ENCODE measurements around the gene STIP1. TPM values are rescaled to one million over a fixed set of nuclear protein-coding genes. Genes with fewer than 3 reads are reported as not detected.

The STIP1 gene
- total RNA-seq, 1 experiment from 2014 or later: 338 TPM

DNA sequence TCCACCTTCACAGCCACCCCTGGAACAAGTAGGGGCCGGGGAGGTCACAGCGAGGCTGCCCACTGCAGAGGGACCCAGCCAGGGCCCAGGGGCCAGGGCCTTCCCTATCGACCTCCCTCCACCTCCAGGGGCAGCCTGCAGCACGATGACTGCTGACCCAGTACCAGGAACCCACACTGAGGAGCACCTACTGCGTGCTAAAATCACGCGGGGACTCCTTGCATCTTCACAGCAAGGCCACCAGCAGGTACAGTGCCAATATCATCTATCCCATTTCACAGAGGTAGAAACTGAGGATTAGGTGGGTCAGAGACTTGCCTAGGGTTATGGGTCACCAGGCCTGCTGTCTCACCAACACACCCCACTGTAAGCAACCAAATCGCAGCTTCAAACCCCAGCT lies 34.6 kb upstream of the STIP1 start:
- Histone ChIP-seq H4K91ac (ENCODE audit: insufficient read length, low read depth, low read length) (no peak overlapping the region), H3K27ac (ENCODE audit: insufficient read length, low read depth, low read length) (no peak overlapping the region), H2BK15ac (ENCODE audit: low read depth, low read length) (no peak overlapping the region), H3K9ac (ENCODE audit: extremely low read depth, insufficient read length, low read length) (no peak overlapping the region), H4K20me1 (ENCODE audit: control insufficient read depth, insufficient read depth, insufficient read length) (peaks cover 2% of the 10 kb centered on the region), H2BK5ac (ENCODE audit: insufficient read length, low read length) (no peak overlapping the region), H3K56ac (ENCODE audit: insufficient read length, low read depth, low read length) (no peak overlapping the region), H2AK5ac (ENCODE audit: insufficient read length, low read length) (no peak overlapping the region), H2BK12ac (ENCODE audit: insufficient read length, low read depth, low read length) (no peak overlapping the region), H3T11ph (ENCODE audit: low read length) (no peak overlapping the region), H3K79me1 (ENCODE audit: insufficient read depth, low read depth, low read length, poor library complexity, severe bottlenecking) (no peaks in the 10 kb centered on the region), H3K4ac (ENCODE audit: low read depth, low read length) (no peak overlapping the region), H3K4me2 (ENCODE audit: insufficient read depth, insufficient read length, low read length) (no peak overlapping the region), H2BK20ac (ENCODE audit: low read depth, low read length, poor library complexity, severe bottlenecking) (no peak overlapping the region), H4K8ac (replicated peaks; ENCODE audit: insufficient read length, low read depth, low read length) (no peak overlapping the region), H3K4me1 (ENCODE audit: insufficient read depth, low read length) (peaks cover 2% of the 10 kb centered on the region), H3K27me3 (ENCODE audit: insufficient read depth, low read length) (no peaks in the 10 kb centered on the region), H2AFZ (ENCODE audit: low read length) (no peak overlapping the region), H3K79me2 (ENCODE audit: insufficient read depth, low read length) (no peaks in the 10 kb centered on the region), H2BK120ac (ENCODE audit: low read depth, low read length, poor library complexity, severe bottlenecking) (no peak overlapping the region), H3K23ac (ENCODE audit: insufficient read length, low read depth, low read length) (no peak overlapping the region), H3K23me2 (ENCODE audit: insufficient read length, low read depth, low read length, poor library complexity, severe bottlenecking) (no peaks in the 10 kb centered on the region), H3K9me3 (ENCODE audit: control insufficient read depth, low read depth, low read length) (no peaks in the 10 kb centered on the region), H3K18ac (ENCODE audit: insufficient read length, low read depth, low read length) (no peak overlapping the region), H4K5ac (ENCODE audit: insufficient read length, low read depth, low read length) (no peak overlapping the region), H3K14ac (ENCODE audit: insufficient read depth, low read length) (no peak overlapping the region; the same call in 1 of the 2 replicates)
- H3K9me3 Mint-ChIP-seq: no peaks in the 10 kb centered on the region
- no peak for DNase-seq
- peaks cover 19 to 27% of the 10 kb centered on the region in 2 experiments for H3K4me1 Mint-ChIP-seq
- TF ChIP-seq, protein P1, sequence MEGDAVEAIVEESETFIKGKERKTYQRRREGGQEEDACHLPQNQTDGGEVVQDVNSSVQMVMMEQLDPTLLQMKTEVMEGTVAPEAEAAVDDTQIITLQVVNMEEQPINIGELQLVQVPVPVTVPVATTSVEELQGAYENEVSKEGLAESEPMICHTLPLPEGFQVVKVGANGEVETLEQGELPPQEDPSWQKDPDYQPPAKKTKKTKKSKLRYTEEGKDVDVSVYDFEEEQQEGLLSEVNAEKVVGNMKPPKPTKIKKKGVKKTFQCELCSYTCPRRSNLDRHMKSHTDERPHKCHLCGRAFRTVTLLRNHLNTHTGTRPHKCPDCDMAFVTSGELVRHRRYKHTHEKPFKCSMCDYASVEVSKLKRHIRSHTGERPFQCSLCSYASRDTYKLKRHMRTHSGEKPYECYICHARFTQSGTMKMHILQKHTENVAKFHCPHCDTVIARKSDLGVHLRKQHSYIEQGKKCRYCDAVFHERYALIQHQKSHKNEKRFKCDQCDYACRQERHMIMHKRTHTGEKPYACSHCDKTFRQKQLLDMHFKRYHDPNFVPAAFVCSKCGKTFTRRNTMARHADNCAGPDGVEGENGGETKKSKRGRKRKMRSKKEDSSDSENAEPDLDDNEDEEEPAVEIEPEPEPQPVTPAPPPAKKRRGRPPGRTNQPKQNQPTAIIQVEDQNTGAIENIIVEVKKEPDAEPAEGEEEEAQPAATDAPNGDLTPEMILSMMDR (conservative IDR thresholded peaks at IDR 0.05): no peak
- peaks cover 2% of the 10 kb centered on the region; the same call in 1 of the 2 replicates for H3K27me3 Mint-ChIP-seq (ENCODE audit: low read depth)
- no peaks in the 10 kb centered on the region for H3K36me3 Mint-ChIP-seq (ENCODE audit: insufficient read depth in 1 of 3, low read depth in 3 of 3)
- no peak overlapping the region for H3K27ac Mint-ChIP-seq
- no CpG with 5 or more reads among the region's 8 CpGs for WGBS (ENCODE audit: extremely low coverage, insufficient read length, low lambda C conversion rate)
- H3K4me3 Mint-ChIP-seq: no peak overlapping the region

All from H9 (cell line).